ENCODE data around the gene TBC1D24.

- TF ChIP-seq CTCF (IDR thresholded peaks at IDR 0.05; ENCODE audit: low read depth, low read length) (no peak), MAX (IDR thresholded peaks at IDR 0.05; ENCODE audit: low read depth, low read length) (no peak), POLR2A (IDR thresholded peaks at IDR 0.05; ENCODE audit: extremely low read depth, insufficient read length) (no peak)
These were observed 22.3 kb upstream of the TBC1D24 start for GRCh38 chr16:2452650-2453049.
